Colon (tissue), 2 donors: ENCODE measurements around the gene C3.

Experiments
- FAIRE-seq: peaks from 2 replicates; lab custom pipeline; 2012; peaks lifted over from hg19 to GRCh38; lab: Jason Lieb, UNC
- donor health status: control.
- donor health status: control.

C3 gene

DNA sequence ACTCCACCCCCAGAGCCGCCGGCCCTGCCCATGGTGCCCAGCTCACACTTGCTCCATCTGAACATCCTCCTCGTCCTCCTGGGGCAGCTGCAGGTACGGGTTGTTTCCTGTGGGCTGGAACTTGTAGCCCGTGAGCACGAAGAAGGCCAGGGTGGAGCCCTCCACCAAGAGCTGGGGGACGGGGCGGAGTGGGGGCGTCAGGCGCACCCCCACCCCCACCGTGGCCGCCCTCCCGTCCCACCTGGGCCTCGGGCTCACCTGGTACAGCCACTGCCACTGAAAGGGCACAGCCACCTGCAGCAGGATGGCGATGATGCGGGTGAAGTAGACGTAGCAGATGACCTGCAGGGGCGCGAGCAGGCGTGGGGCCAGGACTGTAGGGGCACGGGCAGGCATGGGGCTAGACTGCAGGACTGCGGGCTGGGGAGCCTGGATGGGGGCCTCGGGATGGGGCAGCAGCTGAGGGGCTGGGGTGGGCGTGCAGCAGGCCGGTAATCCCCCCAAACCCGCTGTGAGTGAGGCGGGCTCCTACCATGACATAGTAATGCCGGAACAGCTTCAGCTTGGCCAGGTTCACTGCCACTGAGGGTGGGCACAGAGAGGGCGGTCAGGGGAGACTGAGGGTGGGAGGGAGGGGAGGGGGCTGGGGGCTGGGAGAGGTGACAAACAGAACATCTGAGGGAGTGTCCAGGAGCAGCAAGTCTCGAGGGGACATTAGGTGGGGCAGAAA is 10.7 kb upstream of the C3 start:
- FAIRE-seq = no peak

- FAIRE-seq = no peak
These were observed 9.8 kb upstream of the C3 start for GRCh38 chr19:6730153-6730804.

DNA sequence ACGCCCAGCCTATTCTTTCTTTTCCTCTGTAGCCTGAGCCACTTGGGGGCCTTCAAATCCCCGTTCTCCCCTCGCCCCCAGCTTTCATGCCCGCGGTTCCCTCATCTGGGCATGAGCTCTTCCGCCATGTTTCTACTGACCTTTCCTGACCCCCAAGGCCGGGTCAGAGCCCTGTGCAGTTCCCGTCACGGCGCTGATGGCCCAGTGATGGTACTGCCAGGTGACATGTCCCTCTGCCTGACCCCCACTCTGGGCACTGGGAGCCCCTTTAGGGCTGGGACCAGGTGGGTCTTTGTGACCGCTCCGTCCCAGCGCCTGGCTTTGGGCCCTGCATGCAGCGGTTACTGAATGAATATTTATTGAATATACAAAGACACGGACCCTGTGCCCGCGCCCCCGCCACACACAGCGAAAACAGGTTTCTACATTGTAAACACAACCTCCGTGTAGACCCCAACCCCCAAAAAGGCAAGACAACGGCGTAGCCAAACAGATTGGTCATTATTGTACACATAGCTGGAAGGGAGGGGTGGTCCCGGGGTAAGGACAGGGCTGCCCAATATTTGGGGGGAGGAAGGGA is 9.2 kb upstream of the C3 start:
- no peak for FAIRE-seq

DNA sequence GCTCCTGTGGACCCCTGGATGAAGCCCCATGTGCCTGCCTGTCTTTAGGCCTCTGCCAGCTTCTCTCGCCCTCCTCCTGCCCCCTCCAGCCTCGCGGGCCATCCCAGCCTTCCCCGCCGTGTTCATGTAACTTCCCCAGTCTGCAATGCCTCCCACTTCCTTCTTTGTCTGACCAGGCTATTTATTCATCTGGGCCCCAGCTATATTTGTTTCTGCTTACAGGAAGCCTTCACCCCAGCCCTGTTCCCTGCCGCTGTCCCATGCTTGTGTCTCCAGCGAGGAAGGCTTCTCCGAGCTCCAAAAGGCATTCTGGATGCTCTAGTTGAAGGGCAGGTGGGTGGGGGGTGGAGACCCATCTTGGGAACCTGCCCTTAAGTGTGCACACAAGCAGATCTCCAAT is 7.9 kb upstream of the C3 start:
- no peak for FAIRE-seq

- no peak for FAIRE-seq
These were observed 5.2 kb upstream of the C3 start for GRCh38 chr19:6725513-6726231.

DNA sequence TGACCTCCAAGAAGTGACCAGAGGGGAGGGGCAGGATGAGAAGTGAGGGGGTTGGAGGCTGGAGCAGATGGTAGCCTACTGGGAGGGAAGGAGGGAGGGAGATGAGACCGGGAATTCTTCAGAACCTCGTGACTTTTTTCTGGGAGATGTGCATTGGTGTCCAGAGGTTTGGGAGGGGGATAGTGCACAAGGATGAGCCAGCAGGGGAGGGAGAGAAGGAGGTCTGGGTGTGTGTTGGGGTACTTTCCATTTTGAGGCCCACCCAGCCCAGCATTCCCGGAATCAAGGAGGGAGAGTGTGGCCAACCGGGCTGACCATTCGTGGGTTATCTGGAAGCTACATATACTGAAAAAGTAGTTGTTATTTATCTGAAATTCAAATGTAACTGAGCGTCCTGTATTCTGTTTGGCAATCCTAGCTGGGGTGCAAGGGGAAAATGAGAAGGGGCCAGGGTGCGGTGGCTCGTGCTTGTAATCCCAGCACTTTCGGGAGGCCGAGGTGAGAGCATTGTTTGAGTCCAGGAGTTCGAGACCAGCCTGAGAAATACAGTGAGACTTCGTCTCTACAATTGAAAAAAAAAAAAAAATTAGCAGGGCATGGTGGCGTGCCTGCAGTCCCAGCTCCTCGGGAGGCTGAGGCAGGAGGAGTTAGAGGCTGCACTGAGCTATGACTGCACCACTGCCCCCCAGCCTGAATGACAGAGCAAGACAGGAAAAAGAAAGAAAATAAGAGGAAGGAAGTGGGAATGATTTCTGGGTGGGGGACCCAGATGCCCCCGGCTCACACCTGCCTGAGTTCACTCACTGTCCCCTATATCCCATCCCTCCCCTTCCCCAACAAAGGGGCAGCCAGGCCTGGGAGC is 4.4 kb upstream of the C3 start:
- FAIRE-seq = no peak

DNA sequence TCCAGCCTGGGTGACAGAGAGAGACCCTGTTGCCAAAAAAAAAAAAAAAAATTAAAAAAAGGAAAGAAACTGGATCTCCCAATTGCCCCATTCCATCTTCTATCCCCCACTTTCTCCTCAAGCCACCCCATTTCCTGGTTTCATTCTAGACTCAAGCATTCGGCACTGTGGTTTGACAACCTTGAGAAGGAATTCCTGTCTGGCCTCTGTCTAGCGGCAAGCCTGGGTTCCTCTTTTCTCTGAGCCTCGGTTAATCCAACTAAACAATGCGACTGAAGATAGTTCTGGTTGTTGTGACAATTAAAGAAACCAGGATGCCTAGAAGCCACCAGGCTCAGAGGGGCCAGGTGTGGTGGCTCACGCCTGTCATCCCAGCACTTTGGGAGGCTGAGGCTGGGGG is 3.3 kb upstream of the C3 start:
- FAIRE-seq = no peak

DNA sequence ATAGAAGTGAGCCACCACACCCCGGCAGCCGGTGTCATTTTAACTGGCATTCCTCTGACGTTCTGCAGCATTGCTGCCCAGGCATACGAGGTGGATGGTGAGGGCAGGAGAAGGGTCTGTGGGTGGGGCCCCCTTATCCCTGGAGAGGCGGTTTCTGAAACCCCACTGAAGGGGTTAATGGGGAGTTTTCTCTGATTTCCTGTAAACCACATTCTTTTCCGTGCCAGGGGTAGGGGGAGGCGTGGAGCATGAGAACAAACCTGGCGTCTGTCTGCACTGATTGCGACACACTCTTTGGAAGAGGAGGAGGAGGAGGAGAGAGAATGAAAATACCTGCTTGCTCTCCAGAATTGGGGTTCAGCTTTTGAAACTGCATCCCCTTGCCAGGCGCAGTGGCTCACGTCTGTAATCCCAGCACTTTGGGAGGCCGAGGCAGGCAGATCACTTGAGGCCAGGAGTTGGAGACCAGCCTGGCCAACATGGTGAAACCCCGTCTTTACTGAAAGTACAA is 2.7 kb upstream of the C3 start:
- no peak for FAIRE-seq

DNA sequence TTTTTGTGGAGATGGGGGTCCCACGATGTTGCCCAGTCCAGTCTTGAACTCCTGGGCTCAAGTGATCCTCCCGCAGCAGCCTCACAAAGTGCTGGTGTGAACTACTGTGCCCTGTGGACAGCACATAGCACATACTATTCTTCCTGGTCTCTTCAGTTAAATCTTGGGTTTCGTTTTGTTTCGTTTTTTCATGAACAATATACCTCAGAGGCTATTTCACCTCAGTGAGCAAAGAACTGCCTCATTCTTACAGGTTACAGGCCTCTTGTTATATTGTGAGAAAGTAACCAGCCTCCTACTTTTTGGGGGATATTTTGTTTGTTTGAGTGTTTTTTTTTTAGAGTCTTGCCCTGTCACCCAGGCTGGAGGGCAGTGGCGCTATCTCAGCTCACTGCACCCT is 1.3 kb upstream of the C3 start:
- no peak for FAIRE-seq

- no peak for FAIRE-seq
These were observed 656 bp upstream of the C3 start for GRCh38 chr19:6721138-6721474.

- FAIRE-seq = no peak
These were observed 470 bp downstream of the C3 start for GRCh38 chr19:6719992-6720368.

DNA sequence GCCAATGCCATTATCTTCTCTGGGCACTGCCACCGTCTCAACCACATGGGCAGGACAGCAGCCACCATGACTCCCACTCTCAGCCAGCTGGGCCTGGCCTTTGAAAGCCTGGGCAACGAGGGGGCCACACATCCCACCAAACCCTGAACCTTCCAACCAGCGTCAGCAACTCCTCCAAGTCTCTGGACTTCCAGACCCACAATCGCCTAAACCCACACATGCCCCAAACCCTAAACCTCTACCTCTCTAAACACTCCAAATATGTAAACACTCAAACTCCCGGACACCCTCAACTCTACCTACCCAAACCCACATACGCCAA is 949 bp downstream of the C3 start:
- FAIRE-seq = no peak

DNA sequence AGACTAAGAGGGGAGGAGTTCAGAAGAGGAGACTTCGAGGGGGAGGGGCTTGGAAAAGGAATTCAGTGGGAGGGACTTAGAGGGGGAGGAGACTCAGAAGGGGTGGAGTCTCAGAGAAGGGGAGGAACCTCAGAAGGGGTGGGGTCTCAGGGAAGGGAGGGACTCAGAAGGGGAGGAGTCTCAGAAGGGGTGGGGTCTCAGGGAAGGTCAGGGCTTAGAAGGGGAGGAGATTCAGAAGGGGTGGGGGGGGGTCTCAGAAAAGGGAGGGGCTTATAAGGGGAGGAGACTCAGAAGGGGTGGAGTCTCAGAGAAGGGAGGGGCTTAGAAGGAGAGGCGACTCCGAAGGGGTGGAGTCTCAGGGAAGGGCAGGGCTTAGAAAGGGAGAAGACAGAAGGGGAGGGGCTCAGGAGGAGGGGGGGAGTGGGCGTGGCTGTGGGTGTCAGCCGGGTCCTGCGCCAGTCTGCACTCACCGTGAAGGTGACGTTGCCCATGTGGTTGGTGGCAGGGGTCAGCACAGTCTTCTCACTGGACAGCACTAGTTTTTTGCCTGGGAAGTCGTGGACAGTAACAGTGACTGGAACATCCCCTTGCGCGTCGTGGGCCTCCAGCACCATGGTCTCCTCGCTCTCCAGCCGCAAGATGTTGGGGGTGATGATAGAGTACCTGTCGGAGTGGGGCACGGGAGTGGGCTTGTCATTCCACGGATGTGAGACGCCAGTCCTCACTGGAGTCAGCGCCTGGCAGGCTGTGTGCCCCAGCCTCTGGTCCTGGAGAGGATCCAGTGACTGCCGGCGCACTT is 1.5 kb downstream of the C3 start:
- no peak for FAIRE-seq

- FAIRE-seq = no peak
These were observed 2.2 kb downstream of the C3 start for GRCh38 chr19:6718111-6718740.

GRCh38 chr19:6717441-6717971 is 2.9 kb downstream of the C3 start:
- FAIRE-seq = no peak

DNA sequence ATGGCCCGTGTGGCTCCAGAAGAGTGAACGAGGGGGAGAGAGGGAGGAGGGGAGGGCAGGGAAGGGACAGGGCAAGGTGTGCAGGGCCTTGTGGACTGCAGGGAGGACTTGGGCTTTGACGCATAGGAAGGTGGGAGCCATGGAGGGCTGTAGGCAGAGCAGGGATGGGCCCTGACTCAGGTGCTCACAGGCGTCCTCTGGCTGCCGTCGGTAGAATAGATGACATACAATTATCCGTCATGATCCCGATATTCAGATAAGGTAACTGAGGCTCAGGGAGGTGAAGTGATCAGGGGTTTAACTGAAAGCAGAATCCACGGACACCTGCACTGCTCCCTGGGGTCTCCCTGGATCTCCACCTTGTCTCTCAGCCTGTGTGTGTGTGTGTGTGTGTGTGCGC is 3.4 kb downstream of the C3 start:
- no peak for FAIRE-seq

DNA sequence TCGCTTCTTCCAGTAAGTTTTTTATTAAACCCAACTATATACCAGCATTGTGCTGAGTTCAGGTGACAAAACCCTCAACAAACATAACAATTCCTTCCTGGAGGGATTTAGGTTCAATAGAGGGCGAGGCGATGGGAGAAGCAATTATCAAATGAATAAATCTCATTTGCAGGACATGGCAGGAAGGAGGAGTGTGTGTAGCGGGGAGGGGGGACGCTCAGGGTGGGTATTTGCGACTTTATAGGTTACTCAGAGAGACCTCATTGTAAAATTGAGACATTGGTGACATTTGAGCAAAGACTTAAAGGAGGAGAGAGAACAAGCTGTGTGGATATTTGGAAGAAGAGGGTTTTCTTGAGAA is 3.9 kb downstream of the C3 start:
- no peak for FAIRE-seq

DNA sequence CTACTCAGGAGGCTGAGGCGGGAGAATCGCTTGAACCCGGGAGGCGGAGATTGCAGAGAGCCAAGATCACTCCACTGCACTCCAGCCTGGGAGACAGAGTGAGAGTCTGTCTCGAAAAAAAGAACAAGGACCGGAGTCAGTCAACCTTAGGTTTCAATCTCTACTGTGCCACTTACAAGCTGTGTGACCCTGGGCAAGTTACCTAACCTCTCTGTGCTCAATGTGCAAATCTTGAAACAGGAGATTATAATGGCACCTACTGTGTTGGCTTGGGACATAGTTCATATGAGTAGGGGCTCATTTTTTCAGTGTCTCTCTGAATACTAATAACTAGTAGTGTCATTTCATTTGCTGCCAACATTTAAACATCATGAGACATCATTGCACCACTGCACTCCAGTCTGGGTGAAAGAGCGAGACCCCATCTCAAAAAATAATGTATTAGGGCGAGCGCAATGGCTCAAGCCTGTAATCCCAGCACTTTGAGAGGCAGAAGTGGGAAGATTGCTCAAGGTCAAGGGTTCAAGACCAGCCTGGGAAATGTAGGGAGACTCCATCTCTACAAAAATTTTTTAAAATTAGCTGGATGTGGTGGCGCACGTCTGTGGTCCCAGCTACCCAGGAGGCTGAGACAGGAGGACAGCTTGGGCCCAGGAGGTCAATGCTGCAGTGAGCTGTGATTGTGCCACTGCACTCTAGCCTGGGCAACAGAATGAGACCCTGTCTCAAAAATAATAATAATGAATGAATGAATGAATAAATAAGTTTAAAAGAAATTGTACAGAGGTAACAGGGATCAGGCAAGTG is 5.5 kb downstream of the C3 start:
- FAIRE-seq = no peak

GRCh38 chr19:6713773-6714692 is 6.4 kb downstream of the C3 start:
- FAIRE-seq = no peak
